DND-41 (cell line): ENCODE results near the gene PCLO.

Source experiments
- ATAC-seq: fragments of 200-7000 bp; cut with Tn5 transposase; 3 replicates; pipeline ENCODE4 v1.9.1; 2021; ENCODE audit warnings: low read depth; ENCODE audit not compliant: insufficient read depth
- DNase-seq: peaks from one replicate; pipeline ENCODE4 v3.0.0-alpha.2; 2020
- H2AFZ ChIP-seq: 2 replicates; pipeline ENCODE4 v1.6.0; 2012; ENCODE audit warnings: low read depth, low read length
- H3K27ac ChIP-seq: 2 replicates; pipeline ENCODE4 v1.5.1; 2012; ENCODE audit warnings: low read length, inconsistent platforms
- H3K27me3 ChIP-seq: fragments of 200-600 bp; sonication (generic); 2 replicates; pipeline ENCODE4 v1.6.0; 2012; ENCODE audit warnings: low read length, mild to moderate bottlenecking, inconsistent platforms; ENCODE audit not compliant: insufficient read depth, poor library complexity
- H3K36me3 ChIP-seq: 2 replicates; pipeline ENCODE4 v1.5.1; 2012; ENCODE audit warnings: low read length, inconsistent platforms; ENCODE audit not compliant: insufficient read depth
- H3K4me1 ChIP-seq: 2 replicates; pipeline ENCODE4 v1.5.1; 2012; ENCODE audit warnings: mild to moderate bottlenecking, low read length; ENCODE audit not compliant: insufficient read depth
- H3K4me2 ChIP-seq: 2 replicates; pipeline ENCODE4 v1.6.0; 2012; ENCODE audit warnings: mild to moderate bottlenecking, moderate library complexity, low read length, inconsistent platforms; ENCODE audit not compliant: insufficient read depth
- H3K4me3 ChIP-seq, 2 experiments: fragments of 200-600 bp in 1 of 2; shearing (Covaris generic) in 1 of 2; 2 replicates each; pipeline ENCODE4 v1.5.1; 2012 to 2016; ENCODE audit warnings: inconsistent platforms in 2 of 2, low read length in 2 of 2, mild to moderate bottlenecking in 2 of 2, low read depth in 1 of 2, moderate library complexity in 1 of 2
- H3K79me2 ChIP-seq: 2 replicates; pipeline ENCODE4 v1.6.0; 2012; ENCODE audit warnings: low read length, inconsistent platforms; ENCODE audit not compliant: insufficient read depth
- H3K9ac ChIP-seq: 2 replicates; pipeline ENCODE4 v1.6.0; 2012; ENCODE audit warnings: low read depth, mild to moderate bottlenecking, inconsistent platforms, low read length, moderate library complexity
- H3K9me3 ChIP-seq: 2 replicates; pipeline ENCODE4 v1.5.1; 2012; ENCODE audit warnings: low read length, moderate library complexity, mild to moderate bottlenecking, inconsistent platforms; ENCODE audit not compliant: insufficient read depth, severe bottlenecking
- H4K20me1 ChIP-seq: 2 replicates; pipeline ENCODE4 v1.6.0; 2012; ENCODE audit warnings: low read length; ENCODE audit not compliant: insufficient read depth
- EZH2 ChIP-seq: IDR thresholded peaks from 3 replicates; pipeline ENCODE4 v1.6.1; 2012; ENCODE audit warnings: borderline replicate concordance, low read depth, mild to moderate bottlenecking, moderate library complexity, low read length, inconsistent platforms; ENCODE audit not compliant: severe bottlenecking
- TF ChIP-seq, protein P1 (sequence below): IDR thresholded peaks from 2 replicates; pipeline ENCODE4 v1.5.1; 2012; ENCODE audit warnings: borderline replicate concordance, low read length, moderate library complexity, mild to moderate bottlenecking; ENCODE audit not compliant: poor library complexity, severe bottlenecking; ENCODE audit errors: extremely low read depth

PCLO gene

DNA sequence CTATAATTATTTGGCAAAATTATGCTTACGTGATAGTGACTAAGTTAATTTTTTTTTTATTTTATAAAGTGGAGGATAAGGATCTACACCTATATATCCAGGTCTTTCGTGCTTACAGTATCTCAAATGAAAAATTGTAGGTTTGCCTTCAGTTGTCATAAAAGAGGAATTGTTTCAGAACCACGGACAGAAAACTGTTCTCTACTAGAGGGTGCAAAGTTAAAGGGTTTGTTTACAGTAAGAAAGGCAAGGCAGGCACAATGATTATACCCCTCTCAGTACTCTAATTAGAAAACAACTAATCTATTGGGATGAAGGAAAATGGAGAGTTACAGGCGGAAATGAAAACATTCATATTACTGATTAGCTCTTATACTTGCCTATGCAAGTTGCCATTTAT lies 1.5 kb downstream of the PCLO start:
- ATAC-seq: no peak
- Histone ChIP-seq H3K36me3 (no peaks in the 10 kb centered on the region), H2AFZ (no peak overlapping the region), H3K27me3 (no peaks in the 10 kb centered on the region), H4K20me1 (no peaks in the 10 kb centered on the region), H3K79me2 (no peaks in the 10 kb centered on the region), H3K4me1 (no peaks in the 10 kb centered on the region), H3K27ac (no peak overlapping the region), H3K9me3 (no peaks in the 10 kb centered on the region), H3K4me2 (no peak overlapping the region), H3K9ac (no peak overlapping the region), H3K4me3 (no peak overlapping the region)
- no peak for TF ChIP-seq EZH2
- TF ChIP-seq, protein P1, sequence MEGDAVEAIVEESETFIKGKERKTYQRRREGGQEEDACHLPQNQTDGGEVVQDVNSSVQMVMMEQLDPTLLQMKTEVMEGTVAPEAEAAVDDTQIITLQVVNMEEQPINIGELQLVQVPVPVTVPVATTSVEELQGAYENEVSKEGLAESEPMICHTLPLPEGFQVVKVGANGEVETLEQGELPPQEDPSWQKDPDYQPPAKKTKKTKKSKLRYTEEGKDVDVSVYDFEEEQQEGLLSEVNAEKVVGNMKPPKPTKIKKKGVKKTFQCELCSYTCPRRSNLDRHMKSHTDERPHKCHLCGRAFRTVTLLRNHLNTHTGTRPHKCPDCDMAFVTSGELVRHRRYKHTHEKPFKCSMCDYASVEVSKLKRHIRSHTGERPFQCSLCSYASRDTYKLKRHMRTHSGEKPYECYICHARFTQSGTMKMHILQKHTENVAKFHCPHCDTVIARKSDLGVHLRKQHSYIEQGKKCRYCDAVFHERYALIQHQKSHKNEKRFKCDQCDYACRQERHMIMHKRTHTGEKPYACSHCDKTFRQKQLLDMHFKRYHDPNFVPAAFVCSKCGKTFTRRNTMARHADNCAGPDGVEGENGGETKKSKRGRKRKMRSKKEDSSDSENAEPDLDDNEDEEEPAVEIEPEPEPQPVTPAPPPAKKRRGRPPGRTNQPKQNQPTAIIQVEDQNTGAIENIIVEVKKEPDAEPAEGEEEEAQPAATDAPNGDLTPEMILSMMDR: no peak
- no peak for DNase-seq

- H3K4me2 ChIP-seq: no peak overlapping the region
- no peak overlapping the region for H3K27ac ChIP-seq
- no peaks in the 10 kb centered on the region for H4K20me1 ChIP-seq
- no peak overlapping the region for H3K4me3 ChIP-seq
- no peaks in the 10 kb centered on the region for H3K4me1 ChIP-seq
- TF ChIP-seq, protein P1: no peak
- no peak for TF ChIP-seq EZH2
- H3K79me2 ChIP-seq: no peaks in the 10 kb centered on the region
- H3K9me3 ChIP-seq: no peaks in the 10 kb centered on the region
- H3K9ac ChIP-seq: no peak overlapping the region
- H3K27me3 ChIP-seq: no peaks in the 10 kb centered on the region
- no peak overlapping the region for H2AFZ ChIP-seq
- no peaks in the 10 kb centered on the region for H3K36me3 ChIP-seq
- DNase-seq (no peak), ATAC-seq (no peak)
These were observed 3.0 kb downstream of the PCLO start for GRCh38 chr7:83159731-83160130.

GRCh38 chr7:83156006-83156405 lies 6.7 kb downstream of the PCLO start:
- Histone ChIP-seq H3K4me3 (no peak overlapping the region), H3K9ac (no peak overlapping the region), H3K27me3 (no peaks in the 10 kb centered on the region), H3K79me2 (no peaks in the 10 kb centered on the region), H3K4me2 (no peak overlapping the region), H3K9me3 (no peaks in the 10 kb centered on the region), H2AFZ (no peak overlapping the region), H4K20me1 (no peaks in the 10 kb centered on the region), H3K4me1 (no peaks in the 10 kb centered on the region), H3K36me3 (no peaks in the 10 kb centered on the region), H3K27ac (no peak overlapping the region)
- DNase-seq: no peak
- TF ChIP-seq EZH2: no peak
- TF ChIP-seq, protein P1: no peak
- no peak for ATAC-seq

DNA sequence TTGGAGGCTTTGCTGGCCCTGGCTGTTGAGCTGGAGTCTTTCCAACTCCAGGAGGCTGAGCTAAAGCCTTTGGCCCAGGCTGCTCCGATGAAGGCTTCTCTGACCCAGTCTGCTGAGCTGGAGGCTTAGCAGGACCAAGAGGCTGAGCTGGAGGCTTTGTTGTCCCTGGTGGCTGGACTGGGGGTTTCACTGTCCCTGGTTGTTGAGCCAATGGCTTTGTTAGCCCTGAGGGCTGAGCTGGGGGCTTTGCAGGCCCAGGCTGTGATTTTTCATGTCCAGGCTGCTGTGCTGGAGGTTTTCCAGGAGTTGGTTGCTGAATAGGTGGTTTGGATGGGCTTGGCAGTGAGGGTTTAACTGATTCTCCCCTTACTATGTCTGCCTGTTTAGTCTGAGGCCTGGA lies 7.3 kb downstream of the PCLO start:
- no peak overlapping the region for H3K4me2 ChIP-seq
- H4K20me1 ChIP-seq: no peaks in the 10 kb centered on the region
- TF ChIP-seq EZH2: no peak
- TF ChIP-seq, protein P1: no peak
- H3K27me3 ChIP-seq: no peaks in the 10 kb centered on the region
- H3K9me3 ChIP-seq: no peaks in the 10 kb centered on the region
- H3K27ac ChIP-seq: no peak overlapping the region
- H3K4me1 ChIP-seq: no peaks in the 10 kb centered on the region
- H3K9ac ChIP-seq: no peak overlapping the region
- ATAC-seq (no peak), DNase-seq (no peak)
- H3K79me2 ChIP-seq: no peaks in the 10 kb centered on the region
- H3K4me3 ChIP-seq: no peak overlapping the region
- H2AFZ ChIP-seq: no peak overlapping the region
- H3K36me3 ChIP-seq: no peaks in the 10 kb centered on the region
